ENCODE results near the gene SPNS1. TPM values are rescaled to one million over a fixed set of nuclear protein-coding genes. Genes with fewer than 3 reads are reported as not detected.

SPNS1 gene
- total RNA-seq, 1 donor from 2014 or later = 50.6 TPM

DNA sequence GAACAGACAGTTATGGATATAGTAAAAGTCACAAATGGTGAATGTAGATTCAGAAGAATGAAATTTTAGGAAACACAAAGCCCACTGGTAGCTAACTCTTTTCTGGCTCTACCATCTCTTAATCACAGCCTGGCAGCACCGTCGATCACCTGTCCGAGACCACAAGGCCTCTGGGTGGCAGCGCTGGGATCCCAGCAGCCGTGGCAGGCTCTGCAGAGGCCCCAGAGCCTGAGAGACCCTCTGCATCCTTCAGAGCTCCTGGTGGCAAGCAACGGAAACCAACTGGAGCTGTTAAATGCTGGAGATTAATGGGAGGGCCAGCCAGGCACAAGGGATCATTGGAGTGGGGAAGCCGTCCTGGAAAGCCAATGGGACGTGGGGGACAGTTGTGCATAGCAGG lies 36.5 kb downstream of the SPNS1 start:
- Mint-ChIP-seq H3K4me3 (ENCODE audit: unreplicated experiment) (no peak overlapping the region), H3K27me3 (ENCODE audit: unreplicated experiment) (peaks cover 3% of the 10 kb centered on the region), H3K27ac (ENCODE audit: unreplicated experiment) (no peak overlapping the region), H3K9me3 (ENCODE audit: unreplicated experiment) (no peaks in the 10 kb centered on the region), H3K4me1 (ENCODE audit: low read depth, unreplicated experiment) (no peaks in the 10 kb centered on the region), H3K36me3 (ENCODE audit: unreplicated experiment) (peaks cover under 1% of the 10 kb centered on the region)
- TF ChIP-seq, protein P1, sequence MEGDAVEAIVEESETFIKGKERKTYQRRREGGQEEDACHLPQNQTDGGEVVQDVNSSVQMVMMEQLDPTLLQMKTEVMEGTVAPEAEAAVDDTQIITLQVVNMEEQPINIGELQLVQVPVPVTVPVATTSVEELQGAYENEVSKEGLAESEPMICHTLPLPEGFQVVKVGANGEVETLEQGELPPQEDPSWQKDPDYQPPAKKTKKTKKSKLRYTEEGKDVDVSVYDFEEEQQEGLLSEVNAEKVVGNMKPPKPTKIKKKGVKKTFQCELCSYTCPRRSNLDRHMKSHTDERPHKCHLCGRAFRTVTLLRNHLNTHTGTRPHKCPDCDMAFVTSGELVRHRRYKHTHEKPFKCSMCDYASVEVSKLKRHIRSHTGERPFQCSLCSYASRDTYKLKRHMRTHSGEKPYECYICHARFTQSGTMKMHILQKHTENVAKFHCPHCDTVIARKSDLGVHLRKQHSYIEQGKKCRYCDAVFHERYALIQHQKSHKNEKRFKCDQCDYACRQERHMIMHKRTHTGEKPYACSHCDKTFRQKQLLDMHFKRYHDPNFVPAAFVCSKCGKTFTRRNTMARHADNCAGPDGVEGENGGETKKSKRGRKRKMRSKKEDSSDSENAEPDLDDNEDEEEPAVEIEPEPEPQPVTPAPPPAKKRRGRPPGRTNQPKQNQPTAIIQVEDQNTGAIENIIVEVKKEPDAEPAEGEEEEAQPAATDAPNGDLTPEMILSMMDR (IDR thresholded peaks at IDR 0.05; ENCODE audit: partially characterized antibody, unreplicated experiment) = no peak
- DNase-seq = no peak

DNA sequence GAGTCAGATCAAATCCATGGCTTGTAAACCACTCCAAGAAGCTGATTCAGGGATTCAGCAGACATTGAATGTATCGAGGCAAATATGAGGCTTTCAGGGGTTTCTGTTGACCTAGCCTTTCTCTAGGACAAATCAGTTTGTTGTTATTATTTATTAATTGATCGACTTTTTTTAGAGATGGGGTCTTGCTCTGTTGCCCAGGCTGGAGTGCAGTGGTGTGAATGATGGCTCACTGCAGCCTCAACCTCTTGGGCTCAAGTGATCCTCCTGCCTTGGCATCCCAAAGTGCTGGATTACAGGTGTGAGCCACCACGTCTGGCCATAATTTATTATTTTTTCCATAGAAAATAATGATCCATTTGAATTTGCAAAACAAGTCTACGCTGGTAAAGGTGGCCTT lies 37.3 kb downstream of the SPNS1 start:
- peaks cover 3% of the 10 kb centered on the region for H3K27me3 Mint-ChIP-seq (ENCODE audit: unreplicated experiment)
- no peaks in the 10 kb centered on the region for H3K36me3 Mint-ChIP-seq (ENCODE audit: unreplicated experiment)
- TF ChIP-seq, protein P1 (IDR thresholded peaks at IDR 0.05; ENCODE audit: partially characterized antibody, unreplicated experiment) = no peak
- no peaks in the 10 kb centered on the region for H3K9me3 Mint-ChIP-seq (ENCODE audit: unreplicated experiment)
- H3K27ac Mint-ChIP-seq (ENCODE audit: unreplicated experiment) = no peak overlapping the region
- no peak for DNase-seq
- no peak overlapping the region for H3K4me3 Mint-ChIP-seq (ENCODE audit: unreplicated experiment)
- H3K4me1 Mint-ChIP-seq (ENCODE audit: low read depth, unreplicated experiment) = no peaks in the 10 kb centered on the region

DNA sequence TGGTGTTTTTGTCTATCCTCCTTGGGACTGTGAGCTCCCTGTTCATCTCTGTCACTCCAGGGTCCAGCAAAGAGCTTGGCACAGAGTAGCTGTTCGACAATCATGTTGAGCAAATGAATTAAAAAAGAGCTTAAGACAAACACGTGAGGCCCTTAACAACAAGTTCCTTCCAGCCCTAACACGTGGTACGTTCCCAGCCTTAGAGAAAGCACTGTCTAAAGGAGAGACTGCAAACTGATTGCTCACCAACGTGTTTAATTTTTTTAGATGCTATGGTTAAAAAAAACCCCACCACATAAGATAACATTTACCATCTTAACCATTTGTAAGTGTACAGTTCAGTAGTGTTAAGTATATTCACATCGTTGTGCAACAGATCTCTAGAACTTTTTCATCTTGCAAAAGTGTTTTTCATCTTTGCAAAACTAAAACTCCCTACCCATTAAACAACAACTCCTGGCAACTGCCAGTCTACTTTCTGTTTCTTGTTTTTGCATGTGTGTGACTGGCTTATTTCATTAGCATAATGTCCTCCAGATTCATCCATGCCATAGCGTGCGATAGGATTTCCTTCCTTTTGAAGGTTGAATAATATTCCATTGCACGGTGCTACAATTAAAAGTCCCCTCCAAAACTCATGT lies 38.5 kb downstream of the SPNS1 start:
- no peak overlapping the region for H3K27ac Mint-ChIP-seq (ENCODE audit: unreplicated experiment)
- H3K27me3 Mint-ChIP-seq (ENCODE audit: unreplicated experiment) = peaks cover 2% of the 10 kb centered on the region
- H3K4me3 Mint-ChIP-seq (ENCODE audit: unreplicated experiment) = no peak overlapping the region
- TF ChIP-seq, protein P1 (IDR thresholded peaks at IDR 0.05; ENCODE audit: partially characterized antibody, unreplicated experiment) = no peak
- no peaks in the 10 kb centered on the region for H3K36me3 Mint-ChIP-seq (ENCODE audit: unreplicated experiment)
- DNase-seq = no peak
- H3K4me1 Mint-ChIP-seq (ENCODE audit: low read depth, unreplicated experiment) = no peaks in the 10 kb centered on the region
- H3K9me3 Mint-ChIP-seq (ENCODE audit: unreplicated experiment) = no peaks in the 10 kb centered on the region

DNA sequence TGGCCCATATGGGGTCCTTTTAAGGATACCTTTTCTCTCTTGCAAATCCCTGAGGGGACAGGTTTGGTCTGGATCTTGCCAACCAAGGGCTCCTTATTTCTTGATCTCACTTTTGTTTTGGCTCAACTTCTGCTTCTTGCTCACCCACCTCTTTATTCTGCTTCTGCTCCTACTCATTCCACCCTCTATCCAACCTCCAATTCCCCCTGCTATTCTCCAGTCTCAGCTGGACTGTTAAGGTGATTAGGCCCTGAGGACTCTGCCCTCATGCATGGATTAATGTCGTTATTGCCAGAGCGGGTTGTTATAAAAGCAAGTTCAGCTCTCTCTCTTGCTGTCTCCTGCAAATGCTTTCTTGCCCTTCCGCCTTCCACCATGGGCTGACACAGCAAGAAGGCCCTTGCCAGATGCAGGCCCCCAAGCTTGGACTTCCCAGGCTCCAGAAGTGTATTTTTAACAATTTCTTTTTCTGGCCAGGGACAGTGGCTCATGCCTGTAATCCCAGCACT lies 40.0 kb downstream of the SPNS1 start:
- no peak for DNase-seq
- H3K27me3 Mint-ChIP-seq (ENCODE audit: unreplicated experiment) = peaks cover 2% of the 10 kb centered on the region

DNA sequence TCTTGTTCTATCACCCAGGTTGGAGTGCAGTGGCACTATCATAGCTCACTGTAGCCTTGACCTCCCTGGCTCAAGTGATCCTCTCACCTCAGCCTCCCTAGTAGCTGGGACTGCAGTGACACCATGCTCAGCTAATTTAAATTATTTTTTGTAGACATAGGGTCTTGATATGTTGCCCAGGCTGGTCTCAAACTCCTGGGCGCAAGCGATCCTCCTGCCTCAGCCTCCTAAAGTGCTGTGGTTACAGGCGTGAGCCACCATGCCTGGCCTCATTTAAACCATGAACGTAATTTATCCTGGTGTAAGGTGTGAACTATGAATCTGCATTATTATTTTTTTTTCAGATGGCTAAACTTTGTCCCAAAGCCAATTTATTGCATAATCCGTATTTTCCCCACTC lies 47.6 kb downstream of the SPNS1 start:
- Mint-ChIP-seq H3K27me3 (ENCODE audit: unreplicated experiment) (peaks cover 2% of the 10 kb centered on the region), H3K4me3 (ENCODE audit: unreplicated experiment) (no peak overlapping the region), H3K9me3 (ENCODE audit: unreplicated experiment) (no peaks in the 10 kb centered on the region), H3K4me1 (ENCODE audit: low read depth, unreplicated experiment) (no peaks in the 10 kb centered on the region), H3K27ac (ENCODE audit: unreplicated experiment) (no peak overlapping the region), H3K36me3 (ENCODE audit: unreplicated experiment) (no peaks in the 10 kb centered on the region)
- TF ChIP-seq, protein P1 (IDR thresholded peaks at IDR 0.05; ENCODE audit: partially characterized antibody, unreplicated experiment) = no peak
- DNase-seq = no peak

More for the DNA sequence above, 40.0 kb downstream of the SPNS1 start:
- Mint-ChIP-seq H3K4me3 (ENCODE audit: unreplicated experiment) (no peak overlapping the region), H3K36me3 (ENCODE audit: unreplicated experiment) (no peaks in the 10 kb centered on the region), H3K9me3 (ENCODE audit: unreplicated experiment) (no peaks in the 10 kb centered on the region), H3K27ac (ENCODE audit: unreplicated experiment) (no peak overlapping the region), H3K4me1 (ENCODE audit: low read depth, unreplicated experiment) (no peaks in the 10 kb centered on the region)
- TF ChIP-seq, protein P1 (IDR thresholded peaks at IDR 0.05; ENCODE audit: partially characterized antibody, unreplicated experiment) = no peak
